Hematopoietic multipotent progenitor cell (in vitro differentiated cells): ENCODE results near the gene ZNF618. TPM values are rescaled to one million over a fixed set of nuclear protein-coding genes. Genes with fewer than 3 reads are reported as not detected.

ENCODE experiments used
- DNase-seq, 3 donors: peaks; one replicate each; pipeline ENCODE4 v3.0.0-alpha.2; 2011 to 2015; ENCODE audit warnings: low read depth in 2 of 3, low spot score in 2 of 3
- total RNA-seq: library from RNA; depleted of rRNA; stranded (reverse); fragments of >200 nt; gene quantifications from one replicate; pipeline ENCODE4 v1.2.3, GENCODE V29; 2012

ZNF618 gene
- total RNA-seq, 1 donor: 20.2 TPM

DNA sequence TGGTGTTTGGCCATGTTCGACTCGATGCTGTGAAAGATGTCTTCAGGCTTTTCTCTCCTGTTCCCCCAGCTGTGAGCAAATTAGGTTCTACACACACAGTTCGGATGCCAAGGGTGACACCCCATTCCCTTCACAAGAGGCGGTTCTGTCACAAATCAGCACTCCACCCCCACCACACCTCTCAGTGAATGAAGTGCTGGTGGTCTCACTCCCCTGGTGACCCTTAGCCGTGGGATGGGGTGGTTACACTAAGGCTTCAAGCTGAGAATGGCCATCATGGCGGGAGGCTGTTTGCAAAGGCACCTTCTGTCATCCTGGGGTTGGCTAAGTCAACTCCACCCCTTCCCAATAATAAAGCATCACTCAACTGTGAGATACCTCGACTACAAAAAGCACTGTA is 175.6 kb downstream of the ZNF618 start:
- DNase-seq: no peak

DNA sequence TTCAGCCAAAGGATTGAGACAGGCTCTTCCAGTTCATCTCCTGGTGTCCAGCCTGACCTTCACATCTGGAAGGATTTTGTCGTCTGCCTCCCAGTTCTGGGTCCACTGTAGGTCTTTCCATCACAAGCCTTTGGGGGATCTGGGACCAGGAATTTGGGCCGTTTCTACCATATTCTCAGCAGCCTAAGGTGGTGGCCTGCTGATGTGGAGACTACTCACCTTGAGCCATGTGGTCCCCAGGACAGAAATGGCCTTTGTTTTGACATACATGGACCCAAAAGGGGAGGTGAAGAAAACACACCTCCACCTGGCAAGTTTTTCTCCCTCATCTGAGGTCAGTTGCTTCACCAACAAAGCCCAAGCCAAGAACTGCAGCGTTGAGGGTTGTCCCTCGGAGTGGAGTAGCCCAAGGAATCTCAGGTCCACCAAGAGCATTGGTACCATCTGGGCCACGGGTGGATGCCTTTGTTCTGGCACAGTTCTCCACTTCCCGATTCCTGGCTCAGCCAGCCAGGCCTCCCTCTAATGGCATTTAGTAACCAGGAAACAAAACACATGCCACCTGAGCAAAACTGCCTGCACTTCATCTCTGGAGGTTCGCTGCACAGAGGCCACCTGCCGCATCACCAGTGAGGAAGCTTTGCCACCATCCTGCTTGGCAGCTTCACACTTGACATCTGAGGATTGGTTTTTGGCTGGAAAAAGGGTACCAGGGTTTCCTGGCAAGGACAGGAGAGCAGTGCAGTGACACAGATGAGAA is 177.3 kb downstream of the ZNF618 start:
- DNase-seq: no peak

DNA sequence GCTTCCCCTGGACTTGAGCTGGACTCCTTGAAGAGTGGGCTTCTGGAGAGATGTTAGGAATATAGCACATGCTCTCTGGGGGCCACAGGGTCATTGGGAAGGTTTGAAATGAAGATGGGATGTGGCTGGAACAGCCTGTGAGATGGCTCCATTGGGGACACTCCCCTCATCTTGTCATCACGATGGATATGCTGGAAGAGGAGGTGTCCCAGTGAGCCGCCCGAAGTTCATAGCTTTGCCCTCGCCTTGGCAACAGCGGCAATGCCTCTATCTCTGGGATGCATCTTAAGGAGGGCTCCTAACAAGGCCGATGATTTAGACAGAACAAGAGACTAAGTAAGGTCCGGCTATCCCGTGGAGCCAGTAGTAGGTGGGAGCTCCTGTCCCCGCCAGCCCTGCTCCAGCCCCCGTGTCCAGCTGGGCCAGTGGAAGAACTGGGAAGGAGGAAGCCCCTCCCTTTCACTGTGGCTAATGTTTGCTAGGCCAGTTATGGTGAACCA is 178.1 kb downstream of the ZNF618 start:
- no peak for DNase-seq

DNA sequence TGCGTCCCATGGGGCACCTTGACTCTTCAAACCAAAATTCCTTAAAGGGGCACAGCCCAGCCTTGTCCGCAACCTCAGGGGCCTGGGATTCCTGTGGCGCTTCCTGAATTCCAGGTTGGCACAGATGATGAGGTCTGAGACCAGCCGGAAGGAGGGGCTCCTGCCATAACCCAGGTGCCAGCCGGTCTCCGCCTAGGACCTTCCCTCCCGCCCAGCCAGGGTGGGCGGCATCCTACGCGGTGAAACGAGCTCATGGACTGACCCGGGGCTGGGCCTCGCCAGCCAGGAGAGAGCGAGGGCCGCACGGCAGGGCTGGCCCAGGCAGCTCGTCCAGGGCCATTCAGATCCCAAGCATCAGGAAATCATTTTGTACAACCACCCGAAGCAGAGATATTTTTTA is 179.0 kb downstream of the ZNF618 start:
- no peak for DNase-seq

DNA sequence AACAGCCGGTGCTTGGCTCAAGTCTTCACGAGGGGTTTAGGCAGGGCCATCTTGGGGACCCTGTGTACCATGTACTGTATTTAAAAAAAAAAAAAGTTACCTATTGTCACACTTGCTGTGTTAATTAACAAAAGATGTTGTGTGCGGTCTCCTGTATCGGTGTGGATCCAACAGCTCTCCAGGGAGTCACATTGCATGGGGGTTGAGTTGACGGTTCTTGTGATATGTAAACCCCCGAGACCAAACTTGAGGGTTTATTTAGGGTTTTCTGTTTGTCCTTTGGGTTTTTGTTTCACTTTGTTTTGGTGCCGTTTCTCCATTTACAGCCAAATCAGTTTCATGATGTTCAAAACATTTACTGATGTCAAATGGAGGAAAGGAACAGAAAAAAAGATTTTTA is 179.8 kb downstream of the ZNF618 start:
- DNase-seq: no peak

DNA sequence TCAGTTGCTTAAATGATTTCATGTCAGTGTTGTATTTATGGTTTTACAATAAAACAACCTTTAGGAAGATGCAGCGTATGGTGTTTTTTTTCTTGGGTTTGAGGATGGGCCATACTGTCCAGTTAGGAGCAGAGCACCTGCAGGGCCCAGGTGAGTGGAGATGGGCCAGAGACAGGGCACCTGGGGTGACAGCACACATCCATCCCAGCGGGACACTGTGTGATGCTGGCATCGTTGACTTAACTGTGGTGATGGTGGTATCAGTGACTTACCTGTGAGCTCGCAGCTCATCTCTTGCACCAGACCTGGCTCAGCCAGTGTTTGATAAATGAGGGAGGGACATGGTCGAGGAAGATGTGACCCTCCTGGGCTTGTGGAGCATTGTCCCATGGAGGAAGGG is 180.4 kb downstream of the ZNF618 start:
- no peak for DNase-seq

DNA sequence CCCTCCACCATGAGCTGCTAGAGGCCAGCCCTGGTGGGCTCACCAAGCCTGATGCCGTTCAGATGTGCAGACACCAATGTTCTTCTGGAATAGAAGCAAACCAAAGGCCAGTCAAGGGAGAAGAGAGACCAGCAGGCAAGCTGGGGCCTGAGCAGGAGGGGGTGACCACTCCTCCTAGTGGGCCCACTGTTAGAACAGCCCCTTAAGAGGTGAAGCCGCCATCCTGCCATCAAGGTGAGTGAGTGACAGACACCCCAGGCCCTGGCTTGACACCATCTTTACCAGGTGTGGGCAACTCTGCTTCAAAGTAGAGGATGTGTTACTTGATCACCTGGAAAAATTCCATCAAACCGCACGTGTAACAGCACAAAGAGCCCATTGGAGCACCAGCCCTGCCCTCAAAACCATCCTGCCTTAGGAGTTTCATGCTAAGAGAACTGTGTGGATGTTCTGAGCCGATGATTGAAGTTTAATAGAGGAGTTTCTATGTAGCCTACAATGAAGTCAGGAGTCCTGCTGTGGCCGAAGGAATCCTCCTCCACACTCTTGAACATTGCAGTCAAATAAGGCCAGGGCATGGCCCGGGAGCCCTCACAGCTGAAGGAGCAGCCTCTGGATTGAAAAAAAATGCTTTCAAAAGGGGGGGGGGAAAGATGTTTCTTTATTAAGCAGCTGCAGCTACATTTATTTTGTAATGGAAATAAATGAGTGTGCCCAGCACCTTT is 181.2 kb downstream of the ZNF618 start:
- DNase-seq: no peak

DNA sequence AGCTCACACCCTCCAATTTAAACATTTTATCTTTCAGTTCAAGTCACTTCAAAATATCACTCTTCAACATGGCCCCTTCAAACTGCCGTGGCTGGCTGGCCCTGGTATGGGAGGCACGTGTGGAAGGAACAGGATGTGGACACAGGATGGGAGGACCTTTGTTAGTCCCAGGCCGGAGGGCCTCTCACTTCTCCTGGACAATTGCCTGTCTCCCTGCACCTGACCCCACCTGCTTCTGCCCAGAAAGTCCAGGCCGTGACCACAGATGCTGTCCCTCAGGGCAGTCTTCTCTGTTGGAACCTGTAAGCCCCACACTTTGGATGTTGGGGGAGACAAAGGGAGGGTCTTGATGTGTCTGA is 182.6 kb downstream of the ZNF618 start:
- no peak for DNase-seq

DNA sequence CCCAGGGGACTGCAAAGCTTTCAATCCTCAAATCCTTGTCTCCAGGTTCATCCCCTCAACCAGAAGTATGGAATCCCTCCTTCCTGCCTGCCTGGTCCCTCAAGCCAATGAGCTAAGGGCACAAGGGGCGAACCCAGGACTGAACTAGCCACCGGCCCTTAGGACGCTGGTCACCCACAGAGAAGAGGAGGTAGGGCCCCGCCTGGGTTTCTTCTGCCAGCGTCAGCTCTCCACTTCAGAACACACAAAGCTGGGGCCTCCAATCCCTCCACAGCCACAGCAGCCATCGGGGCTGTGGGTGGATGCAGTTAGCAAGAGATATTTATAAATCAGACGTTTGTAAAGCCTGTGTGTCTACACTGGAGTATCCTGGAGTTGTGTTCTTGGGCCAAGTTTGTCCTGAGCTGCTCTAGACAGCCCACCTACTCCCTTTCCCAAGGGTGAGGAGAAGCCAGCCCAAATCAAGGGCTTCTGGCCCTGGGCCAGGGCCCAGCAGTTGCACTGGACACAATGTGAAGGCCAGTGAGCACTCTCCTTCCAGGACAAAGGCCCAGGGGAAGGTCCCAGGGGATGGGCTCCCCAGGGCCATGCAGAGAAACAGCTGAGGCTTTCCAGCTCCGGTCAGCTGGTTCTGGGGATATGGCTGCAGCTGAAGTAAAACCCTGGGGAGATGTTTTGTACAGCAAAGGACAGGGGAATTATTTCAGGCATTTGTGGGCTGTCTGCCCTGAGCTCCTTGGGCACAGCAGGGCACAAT is 183.1 kb downstream of the ZNF618 start:
- no peak for DNase-seq

DNA sequence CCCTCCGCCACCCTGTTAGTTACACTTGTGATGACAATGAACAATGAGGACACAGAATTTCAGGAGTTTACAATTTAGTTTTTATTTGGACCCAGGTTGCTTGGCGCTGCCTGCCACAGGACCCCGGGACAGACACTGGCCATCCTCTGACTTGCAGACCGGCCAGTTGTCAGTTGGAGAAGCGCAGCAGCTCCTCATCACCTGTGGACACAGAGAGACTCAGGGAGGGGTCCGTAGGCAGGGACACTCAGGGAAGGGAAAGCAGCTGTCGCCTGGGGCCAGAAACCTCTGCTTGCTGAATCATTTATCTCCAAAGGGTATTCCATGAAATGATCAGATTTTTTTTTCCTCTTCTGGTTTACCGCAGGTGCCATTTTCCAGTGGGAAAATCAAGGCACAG is 184.0 kb downstream of the ZNF618 start:
- DNase-seq: no peak

DNA sequence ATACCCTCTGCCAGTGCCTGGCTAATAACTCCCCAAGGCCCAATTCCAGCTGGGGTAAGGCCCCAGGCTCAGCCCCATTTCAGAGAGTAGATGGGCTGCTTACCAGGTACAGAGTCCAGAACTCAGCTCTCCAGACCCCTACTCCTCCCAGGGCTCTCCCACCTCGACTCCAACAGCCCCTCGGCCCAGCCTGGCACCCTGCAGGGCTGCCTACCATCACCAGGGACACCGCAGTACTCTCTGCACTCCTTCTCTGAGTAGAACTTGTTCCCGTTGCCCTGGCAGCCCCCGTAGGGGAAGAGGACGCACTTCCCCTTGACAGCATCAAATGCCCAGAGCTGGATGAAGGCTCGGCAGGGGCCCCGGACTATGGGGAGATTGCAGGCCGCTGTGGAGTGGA is 184.6 kb downstream of the ZNF618 start:
- no peak for DNase-seq

DNA sequence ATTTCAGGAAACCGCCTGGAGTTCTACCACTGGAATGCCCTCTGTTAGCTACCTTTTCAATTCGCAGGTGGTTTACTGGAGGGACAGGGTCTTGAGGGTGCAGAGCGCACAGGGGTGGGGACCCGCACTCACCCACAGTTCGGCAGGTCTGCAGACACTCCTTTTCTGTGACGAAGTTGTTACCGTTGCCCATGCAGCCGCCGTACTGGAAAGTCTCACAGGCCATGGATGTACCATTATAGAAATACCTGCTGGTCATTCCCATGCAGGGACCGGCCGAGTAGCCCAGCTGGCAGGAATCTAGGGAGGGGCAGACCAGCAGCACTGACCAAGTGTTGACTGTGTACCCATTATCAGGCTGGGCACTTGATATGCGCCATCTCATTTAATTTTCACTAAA is 185.2 kb downstream of the ZNF618 start:
- no peak for DNase-seq

DNA sequence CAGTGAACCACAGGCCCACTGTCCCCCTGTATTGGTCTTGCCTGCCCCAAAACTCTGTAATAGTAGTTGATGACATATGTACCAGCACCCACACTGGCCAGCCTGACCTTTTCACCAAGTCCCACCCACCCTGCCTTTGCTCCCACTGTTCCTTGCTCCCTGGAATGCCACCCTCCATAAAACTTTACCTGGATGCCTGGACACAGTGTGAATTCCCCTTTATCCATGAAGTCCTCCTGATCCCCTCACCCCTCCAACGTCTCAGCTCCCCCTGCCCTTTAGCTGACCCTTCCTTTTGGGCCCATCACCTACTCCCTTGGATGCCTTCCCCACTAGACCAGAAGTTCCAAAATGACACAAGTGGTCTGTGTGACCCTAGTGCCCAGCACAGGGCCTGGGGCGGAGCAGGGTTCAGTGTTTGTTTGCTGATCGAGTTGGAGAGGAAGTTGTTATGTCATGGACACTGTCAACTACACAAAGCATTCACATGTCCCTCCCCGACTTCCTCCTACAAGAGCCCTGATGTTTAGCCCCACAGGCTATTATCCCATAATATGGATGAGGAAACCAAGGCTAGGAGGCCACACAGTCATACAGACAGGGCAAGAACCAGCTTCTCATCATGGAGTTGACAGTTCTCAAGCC is 185.8 kb downstream of the ZNF618 start:
- no peak for DNase-seq

DNA sequence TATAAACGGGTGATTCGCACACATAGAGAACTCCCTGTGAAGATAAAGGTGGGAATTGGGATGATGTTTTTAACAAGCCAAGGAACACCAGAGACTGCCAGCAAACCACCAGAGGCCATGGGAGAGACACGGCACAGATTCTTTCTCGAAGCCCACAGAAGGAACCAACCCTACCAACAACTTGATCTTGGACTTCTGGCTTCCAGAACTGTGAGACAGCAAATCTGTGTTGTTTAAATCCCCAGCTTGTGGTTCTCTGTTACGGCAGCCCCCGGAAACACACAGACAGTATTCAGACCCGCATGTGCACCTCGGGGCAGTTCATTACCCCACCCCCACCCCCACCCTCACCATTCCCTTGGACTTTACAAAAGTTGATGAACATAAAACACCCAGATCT is 189.2 kb downstream of the ZNF618 start:
- no peak for DNase-seq

DNA sequence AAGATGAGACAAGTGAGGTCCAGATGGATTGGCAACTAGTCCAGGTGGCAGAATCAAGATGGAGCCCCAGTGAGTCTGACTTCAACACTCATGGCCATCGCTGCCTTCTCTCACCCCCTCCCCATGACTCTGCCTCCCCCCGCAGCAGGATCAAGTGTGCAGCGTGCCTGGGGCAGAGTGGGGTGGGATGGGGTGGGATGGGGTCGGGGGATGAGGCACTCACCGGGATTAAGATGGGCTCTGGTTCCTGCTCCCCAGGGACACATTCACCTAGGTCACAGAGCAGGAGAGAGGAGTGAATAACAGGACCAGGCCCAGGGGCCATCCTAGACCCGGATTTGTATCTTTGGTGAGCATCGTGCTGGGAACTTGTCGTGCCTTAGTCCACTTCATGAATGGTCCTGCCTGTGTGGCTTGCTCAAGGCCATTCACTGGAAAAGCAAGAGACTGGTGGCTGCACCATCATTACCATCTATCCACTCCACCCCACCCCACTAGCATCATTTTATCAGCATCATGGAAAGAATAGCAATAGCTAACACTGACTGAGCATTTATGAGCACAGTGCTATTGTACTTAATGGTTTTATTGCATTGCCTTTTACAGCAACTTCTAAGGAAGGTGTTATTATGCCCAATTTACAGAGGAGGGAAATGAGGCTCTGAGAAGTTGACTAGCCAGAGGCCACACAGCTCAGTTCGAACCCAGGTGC is 193.5 kb downstream of the ZNF618 start:
- no peak for DNase-seq

DNA sequence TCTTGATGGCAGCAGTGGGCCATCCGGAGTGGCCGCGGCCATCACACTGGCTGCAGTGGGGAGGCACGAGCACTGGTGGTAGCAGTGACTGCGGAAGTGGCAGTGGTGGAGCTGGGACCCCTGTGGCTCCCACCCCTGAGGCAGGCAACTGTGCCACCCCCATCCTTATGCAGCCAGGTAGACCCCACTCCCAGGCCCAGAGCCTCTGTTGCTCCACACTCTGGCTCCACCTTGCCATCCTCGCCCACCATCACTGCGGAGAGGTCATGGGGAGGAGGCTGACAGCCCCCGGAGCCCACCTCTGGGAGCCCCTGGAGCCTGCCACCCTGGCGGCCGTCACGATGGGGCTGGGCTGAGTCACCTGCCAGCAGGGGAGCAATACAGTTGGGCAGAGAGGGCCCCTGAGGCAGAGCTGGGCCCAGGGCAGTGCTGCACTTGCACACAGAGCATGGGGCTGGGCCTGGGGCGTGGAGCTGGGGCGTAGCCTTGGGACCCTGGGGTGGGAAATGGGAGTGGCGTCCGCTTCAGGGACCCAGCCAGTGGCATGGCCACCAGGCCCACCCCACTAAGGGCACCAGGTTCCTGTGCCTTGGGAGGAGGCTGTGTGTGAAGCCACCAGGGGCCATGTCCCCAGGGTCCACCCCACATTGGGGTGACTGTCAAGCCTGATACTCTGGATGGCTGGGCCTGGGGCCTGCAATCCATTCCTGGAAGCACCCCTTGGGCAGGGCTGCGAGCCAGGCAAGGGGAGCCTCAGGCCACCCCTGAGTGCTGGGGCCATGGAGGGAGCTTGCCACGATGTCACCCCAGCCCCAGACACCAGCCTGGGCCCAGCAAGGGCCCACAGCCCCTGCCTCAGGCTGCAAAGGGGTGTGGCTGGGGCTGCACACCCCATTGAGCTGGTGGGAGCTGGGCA is 194.3 kb downstream of the ZNF618 start:
- DNase-seq: no peak

DNA sequence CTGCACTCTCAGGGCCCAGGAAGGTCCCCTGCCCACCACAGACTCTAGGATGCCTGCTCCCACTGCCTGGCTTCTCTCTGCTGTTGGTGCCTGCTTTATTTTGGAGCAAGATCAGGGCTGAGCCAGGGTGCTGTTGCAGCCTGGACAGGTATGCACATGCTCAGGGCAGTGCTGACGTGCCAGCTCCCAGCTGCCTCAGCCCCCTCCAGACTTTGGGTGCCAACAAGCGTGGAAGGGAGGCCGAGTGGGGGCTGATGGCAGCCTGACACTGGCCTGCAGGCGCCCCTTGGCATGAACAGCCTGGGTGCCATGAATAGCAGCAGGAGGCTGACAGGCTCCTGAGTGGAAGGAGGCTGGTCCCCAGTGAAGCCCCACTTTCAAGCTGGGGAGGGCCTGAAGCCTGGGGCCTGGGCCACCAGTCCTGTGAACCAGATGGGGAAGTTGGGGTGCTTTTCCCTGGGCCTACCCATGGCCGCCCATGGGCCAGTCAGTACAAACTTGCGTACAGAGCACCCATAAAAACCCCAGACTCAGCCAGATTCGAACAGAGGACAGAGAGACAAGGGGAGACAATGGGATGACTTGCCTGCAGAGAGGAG is 195.2 kb downstream of the ZNF618 start:
- no peak for DNase-seq

DNA sequence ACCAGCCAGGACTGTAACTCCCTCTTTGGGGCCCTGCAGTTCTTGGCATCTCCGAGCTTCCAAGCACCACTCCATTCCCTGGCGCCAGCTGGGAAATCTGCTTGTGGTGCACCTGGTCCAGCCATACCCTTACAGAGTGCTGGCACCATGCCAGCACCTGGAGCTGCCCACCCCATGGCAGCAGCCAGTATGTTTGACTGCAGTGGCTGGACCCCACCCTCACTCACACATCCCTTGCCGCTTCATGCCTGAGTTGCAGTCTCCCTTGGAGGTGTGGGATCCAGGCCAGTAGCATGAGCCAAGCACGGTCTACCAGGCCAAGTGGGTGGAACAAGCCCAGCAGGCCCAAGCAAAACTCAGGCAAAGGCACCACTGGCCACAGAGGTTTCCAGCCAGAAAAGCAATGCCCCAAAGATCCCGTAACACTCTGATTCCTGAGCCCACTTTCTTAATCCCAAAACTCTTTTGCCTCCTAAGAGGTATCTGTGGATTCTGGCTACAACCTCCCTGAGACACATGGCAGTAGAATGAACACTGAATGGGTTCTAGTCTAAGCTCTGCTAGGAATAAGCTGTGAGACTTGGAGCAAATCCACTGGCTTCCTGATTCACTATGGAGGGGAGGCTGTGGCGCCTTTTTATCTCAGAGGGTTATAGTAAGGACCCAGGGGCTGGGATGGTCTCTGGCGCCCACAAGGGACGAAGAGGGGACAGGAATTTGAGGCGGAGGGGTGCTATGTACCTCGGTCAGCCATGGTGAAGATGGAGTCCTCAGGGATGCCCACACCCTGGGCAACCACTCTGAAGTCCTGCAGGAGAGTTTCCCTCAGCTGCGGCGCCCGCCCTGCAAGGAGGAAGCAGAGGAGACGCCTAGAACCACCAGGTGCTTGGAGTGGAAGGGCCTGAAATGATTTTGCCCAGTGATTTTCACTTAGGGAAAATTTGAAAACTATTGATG is 196.4 kb downstream of the ZNF618 start:
- DNase-seq: no peak
